Activated naive CD8-positive, alpha-beta T cell (primary cell): ENCODE data around the gene UQCRH.

Source experiments
- H3K27ac Mint-ChIP-seq: one replicate; pipeline ENCODE4 v1.8.0; 2021; ENCODE audit warnings: mixed read lengths
- H3K27me3 Mint-ChIP-seq: one replicate; pipeline ENCODE4 v1.8.0; 2021; ENCODE audit warnings: mixed read lengths
- H3K36me3 Mint-ChIP-seq: one replicate; pipeline ENCODE4 v1.8.0; 2021; ENCODE audit warnings: mixed read lengths
- H3K4me1 Mint-ChIP-seq: one replicate; pipeline ENCODE4 v1.8.0; 2021; ENCODE audit warnings: low read depth, mixed read lengths
- H3K4me3 Mint-ChIP-seq: one replicate; pipeline ENCODE4 v1.8.0; 2021; ENCODE audit warnings: mild to moderate bottlenecking, mixed read lengths
- H3K9me3 Mint-ChIP-seq: one replicate; pipeline ENCODE4 v1.8.0; 2021; ENCODE audit warnings: low read depth, mixed read lengths

The UQCRH gene

DNA sequence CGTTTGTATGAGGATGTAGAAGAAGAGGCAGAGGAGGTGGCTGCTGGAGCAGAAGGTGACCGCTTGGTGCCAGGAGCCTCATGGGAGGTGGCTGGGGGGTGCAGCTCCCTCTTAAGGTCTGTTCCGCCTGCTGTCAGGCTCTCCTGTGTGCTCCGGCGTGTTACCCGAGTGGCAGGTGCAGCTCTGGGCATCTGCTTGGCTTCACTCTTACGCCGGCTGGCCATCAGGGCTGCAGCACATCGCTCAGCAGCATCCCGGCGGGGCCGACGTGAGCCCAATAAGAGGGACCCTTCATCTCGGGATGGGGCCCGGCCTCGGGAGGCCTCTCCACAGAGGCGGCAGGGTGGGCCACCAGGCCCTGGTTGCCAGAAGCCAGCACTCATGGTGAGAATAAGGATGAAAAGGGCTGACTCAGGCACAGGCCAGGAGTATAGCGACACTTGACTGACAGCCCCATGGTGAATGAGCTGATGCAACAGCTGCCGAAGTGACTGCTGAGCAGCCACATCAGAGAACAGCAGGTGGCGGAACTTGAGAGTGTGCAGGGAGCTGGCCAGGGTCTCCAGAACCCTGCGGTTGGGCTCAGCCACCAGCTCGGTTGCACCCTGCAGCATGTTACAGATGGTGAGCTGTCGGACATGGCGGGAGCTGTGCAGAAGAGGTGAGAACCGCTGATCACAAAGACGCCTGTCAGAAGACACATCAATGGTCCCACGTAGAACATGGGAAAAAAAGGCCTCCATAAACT, 17.6 kb upstream of the UQCRH start:
- Mint-ChIP-seq H3K27ac (peak overlapping the region; percentile 51), H3K27me3 (no peaks in the 10 kb centered on the region), H3K9me3 (no peaks in the 10 kb centered on the region), H3K4me1 (peaks cover 14% of the 10 kb centered on the region), H3K36me3 (peaks cover 5% of the 10 kb centered on the region), H3K4me3 (no peak overlapping the region)

- H3K9me3 Mint-ChIP-seq, result no peaks in the 10 kb centered on the region
- no peak overlapping the region for H3K27ac Mint-ChIP-seq
- H3K27me3 Mint-ChIP-seq, result no peaks in the 10 kb centered on the region
- no peak overlapping the region for H3K4me3 Mint-ChIP-seq
- peaks cover 14% of the 10 kb centered on the region for H3K4me1 Mint-ChIP-seq
- H3K36me3 Mint-ChIP-seq, result peaks cover 3% of the 10 kb centered on the region
These were observed 14.9 kb upstream of the UQCRH start for GRCh38 chr1:46288485-46289133.

- no peak overlapping the region for H3K27ac Mint-ChIP-seq
- H3K4me1 Mint-ChIP-seq, result peaks cover 14% of the 10 kb centered on the region
- H3K9me3 Mint-ChIP-seq, result no peaks in the 10 kb centered on the region
- H3K4me3 Mint-ChIP-seq, result no peak overlapping the region
- H3K36me3 Mint-ChIP-seq, result peaks cover 3% of the 10 kb centered on the region
- no peaks in the 10 kb centered on the region for H3K27me3 Mint-ChIP-seq
These were observed 14.4 kb upstream of the UQCRH start for GRCh38 chr1:46289134-46289494.

GRCh38 chr1:46289976-46290375, 13.5 kb upstream of the UQCRH start:
- H3K36me3 Mint-ChIP-seq, result peaks cover 3% of the 10 kb centered on the region
- no peak overlapping the region for H3K4me3 Mint-ChIP-seq
- no peaks in the 10 kb centered on the region for H3K9me3 Mint-ChIP-seq
- H3K27ac Mint-ChIP-seq, result no peak overlapping the region
- H3K27me3 Mint-ChIP-seq, result no peaks in the 10 kb centered on the region
- H3K4me1 Mint-ChIP-seq, result peaks cover 14% of the 10 kb centered on the region

GRCh38 chr1:46295306-46295705, 8.2 kb upstream of the UQCRH start:
- Mint-ChIP-seq H3K27me3 (no peaks in the 10 kb centered on the region), H3K9me3 (no peaks in the 10 kb centered on the region), H3K27ac (no peak overlapping the region), H3K4me1 (peaks cover 1% of the 10 kb centered on the region), H3K4me3 (no peak overlapping the region), H3K36me3 (peaks cover 3% of the 10 kb centered on the region)

DNA sequence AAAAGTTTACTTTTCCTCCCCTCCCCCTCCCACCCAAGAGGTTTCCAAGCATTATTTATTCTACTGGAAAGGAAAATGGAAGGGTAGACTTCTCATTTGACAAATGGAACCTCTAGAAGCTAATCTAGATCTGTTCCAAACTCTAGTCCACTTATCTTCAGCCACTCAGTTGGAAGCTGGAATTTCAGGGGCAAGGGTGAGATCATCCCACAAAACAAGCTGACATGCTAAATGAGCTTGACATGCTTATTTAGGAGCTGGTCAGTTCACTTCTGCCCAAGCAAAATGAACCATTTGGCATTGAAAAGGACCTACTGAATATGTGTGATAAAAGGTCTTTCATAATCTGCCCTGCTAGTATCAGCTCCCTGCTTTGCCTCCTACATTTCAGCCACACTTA, 5.1 kb upstream of the UQCRH start:
- Mint-ChIP-seq H3K9me3 (no peaks in the 10 kb centered on the region), H3K27me3 (no peaks in the 10 kb centered on the region), H3K4me1 (peaks cover 14% of the 10 kb centered on the region), H3K27ac (no peak overlapping the region), H3K4me3 (no peak overlapping the region), H3K36me3 (peaks cover 3% of the 10 kb centered on the region)

- H3K27me3 Mint-ChIP-seq, result no peaks in the 10 kb centered on the region
- H3K36me3 Mint-ChIP-seq, result no peaks in the 10 kb centered on the region
- peaks cover 23% of the 10 kb centered on the region for H3K4me1 Mint-ChIP-seq
- peak overlapping the region; percentile 99 for H3K4me3 Mint-ChIP-seq
- H3K9me3 Mint-ChIP-seq, result no peaks in the 10 kb centered on the region
- peak overlapping the region; percentile 58 for H3K27ac Mint-ChIP-seq
These were observed 2.7 kb upstream of the UQCRH start for GRCh38 chr1:46300673-46301405.

DNA sequence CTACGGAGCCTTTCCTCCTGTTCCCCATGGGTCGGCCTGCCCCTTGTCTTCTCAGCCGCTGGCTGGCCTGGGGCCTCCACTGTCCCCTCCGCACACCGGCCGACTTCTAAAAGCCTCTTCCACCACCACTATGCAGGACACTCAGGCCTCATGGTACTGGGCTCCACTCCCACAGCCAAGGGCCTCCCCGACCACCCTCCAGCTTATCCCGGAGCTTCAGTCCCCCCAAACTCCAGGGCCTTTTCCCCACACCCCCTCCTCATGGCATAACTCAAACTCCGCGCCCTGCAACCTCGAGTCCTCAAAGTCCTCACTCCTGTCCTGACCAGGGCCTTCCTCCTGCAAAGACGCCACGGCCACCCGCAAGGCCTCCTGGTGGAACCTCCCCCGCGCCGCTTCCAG, 2.1 kb upstream of the UQCRH start:
- peaks cover 27% of the 10 kb centered on the region for H3K4me1 Mint-ChIP-seq
- H3K36me3 Mint-ChIP-seq, result no peaks in the 10 kb centered on the region

GRCh38 chr1:46301808-46302640, 1.5 kb upstream of the UQCRH start:
- no peaks in the 10 kb centered on the region for H3K9me3 Mint-ChIP-seq
- no peaks in the 10 kb centered on the region for H3K36me3 Mint-ChIP-seq

More for the DNA sequence above, 2.1 kb upstream of the UQCRH start:
- Mint-ChIP-seq H3K9me3 (no peaks in the 10 kb centered on the region), H3K27ac (peak overlapping the region; percentile 58), H3K4me3 (peak overlapping the region; percentile 99), H3K27me3 (no peaks in the 10 kb centered on the region)

DNA sequence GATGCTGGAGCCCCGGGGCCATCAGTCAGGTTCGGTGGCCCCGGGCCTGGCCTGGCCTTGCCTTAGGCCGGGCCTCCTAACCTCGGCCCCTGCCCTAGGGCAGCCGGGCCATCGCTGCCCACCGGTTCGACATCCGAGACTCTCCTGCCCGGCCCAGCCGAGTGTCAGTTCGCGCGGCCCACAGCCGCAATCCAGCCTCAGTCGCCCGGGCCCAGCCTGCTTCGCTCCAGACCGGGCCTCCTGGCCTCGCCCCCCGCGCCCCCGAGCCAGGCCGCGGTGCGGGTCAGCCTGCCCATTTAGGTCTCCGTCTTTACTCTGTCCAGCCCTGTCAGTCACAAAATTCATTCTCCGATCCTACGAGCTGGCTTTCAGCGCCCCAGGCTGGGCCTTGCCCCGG, 859 bp upstream of the UQCRH start:
- peaks cover 33% of the 10 kb centered on the region for H3K4me1 Mint-ChIP-seq
- no peaks in the 10 kb centered on the region for H3K36me3 Mint-ChIP-seq
- no peaks in the 10 kb centered on the region for H3K27me3 Mint-ChIP-seq
- H3K9me3 Mint-ChIP-seq, result no peaks in the 10 kb centered on the region
- H3K4me3 Mint-ChIP-seq, result peak overlapping the region; percentile 99
- H3K27ac Mint-ChIP-seq, result peak overlapping the region; percentile 86

More at GRCh38 chr1:46301808-46302640, 1.5 kb upstream of the UQCRH start:
- peaks cover 27% of the 10 kb centered on the region for H3K4me1 Mint-ChIP-seq
- no peaks in the 10 kb centered on the region for H3K27me3 Mint-ChIP-seq
- peak overlapping the region; percentile 86 for H3K27ac Mint-ChIP-seq
- peak overlapping the region; percentile 99 for H3K4me3 Mint-ChIP-seq

- H3K27ac Mint-ChIP-seq, result peak overlapping the region; percentile 98
- peak overlapping the region; percentile 99 for H3K4me3 Mint-ChIP-seq
- peaks cover 39% of the 10 kb centered on the region for H3K4me1 Mint-ChIP-seq
- H3K27me3 Mint-ChIP-seq, result no peaks in the 10 kb centered on the region
- no peaks in the 10 kb centered on the region for H3K36me3 Mint-ChIP-seq
- no peaks in the 10 kb centered on the region for H3K9me3 Mint-ChIP-seq
These were observed 401 bp downstream of the UQCRH start for GRCh38 chr1:46303872-46304326.

- no peaks in the 10 kb centered on the region for H3K9me3 Mint-ChIP-seq
- H3K27me3 Mint-ChIP-seq, result no peaks in the 10 kb centered on the region
- no peak overlapping the region for H3K27ac Mint-ChIP-seq
- peak overlapping the region; percentile 76 for H3K4me3 Mint-ChIP-seq
- H3K36me3 Mint-ChIP-seq, result peaks cover 3% of the 10 kb centered on the region
- peaks cover 29% of the 10 kb centered on the region for H3K4me1 Mint-ChIP-seq
These were observed 2.6 kb downstream of the UQCRH start for GRCh38 chr1:46306159-46306530.

DNA sequence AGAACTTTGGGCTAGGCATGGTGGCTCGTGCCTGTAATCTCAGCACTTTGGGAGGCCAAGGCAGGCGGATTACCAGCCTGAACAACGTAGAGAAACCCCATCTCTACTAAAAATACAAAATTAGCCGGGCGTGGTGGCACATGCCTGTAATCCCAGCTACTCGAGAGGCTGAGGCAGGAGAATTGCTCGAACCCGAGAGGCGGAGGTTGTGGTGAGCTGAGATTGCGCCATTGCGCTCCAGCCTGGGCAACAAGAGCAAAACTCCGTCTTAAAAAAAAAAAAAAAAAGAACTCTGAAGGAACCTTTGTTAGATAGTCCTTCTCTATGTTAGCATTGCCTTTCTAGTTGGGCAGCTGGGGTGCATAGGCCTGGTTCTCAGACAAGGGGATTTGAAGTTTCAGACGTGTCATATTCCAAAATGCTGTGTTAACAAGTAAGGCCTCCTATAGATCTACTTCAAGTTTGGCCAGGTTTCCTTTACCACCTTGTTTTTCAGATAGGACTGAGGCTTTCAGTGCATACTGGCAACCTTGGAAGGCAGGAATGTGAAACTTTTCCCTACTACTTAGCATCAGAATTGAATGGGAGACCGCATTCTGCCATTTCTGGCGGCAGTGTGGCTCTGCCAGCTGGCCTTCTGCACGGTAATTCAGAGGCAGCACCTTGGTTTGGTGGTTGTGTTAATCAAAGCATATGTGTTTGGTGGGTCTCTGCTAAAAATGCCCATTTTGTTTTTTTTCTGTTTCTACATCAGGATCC, 6.1 kb downstream of the UQCRH start:
- H3K27me3 Mint-ChIP-seq, result no peaks in the 10 kb centered on the region
- peaks cover 20% of the 10 kb centered on the region for H3K4me1 Mint-ChIP-seq
- no peak overlapping the region for H3K4me3 Mint-ChIP-seq
- H3K36me3 Mint-ChIP-seq, result peaks cover 7% of the 10 kb centered on the region
- H3K27ac Mint-ChIP-seq, result no peak overlapping the region
- no peaks in the 10 kb centered on the region for H3K9me3 Mint-ChIP-seq

DNA sequence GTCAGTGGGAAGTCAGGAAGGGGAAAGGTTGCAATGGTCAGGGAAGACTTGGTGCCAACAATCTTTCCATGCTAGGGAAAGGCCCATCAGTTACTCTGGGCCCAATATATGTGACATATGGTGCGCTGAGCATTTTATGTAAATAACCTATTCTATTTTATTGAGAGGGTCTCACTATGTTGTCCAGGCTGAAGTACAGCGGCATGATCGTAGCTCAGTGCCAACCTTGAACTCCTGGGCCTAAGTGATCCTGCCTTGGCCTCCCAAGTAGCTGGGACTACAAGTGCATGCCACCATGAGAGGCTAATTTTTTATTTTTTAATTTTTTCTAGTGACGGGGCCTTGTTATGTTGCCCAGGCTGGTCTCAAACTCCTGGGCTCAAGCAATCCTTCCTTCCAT, 6.8 kb downstream of the UQCRH start:
- Mint-ChIP-seq H3K9me3 (no peaks in the 10 kb centered on the region), H3K36me3 (peaks cover 9% of the 10 kb centered on the region), H3K27ac (no peak overlapping the region), H3K4me3 (no peak overlapping the region), H3K27me3 (no peaks in the 10 kb centered on the region), H3K4me1 (peaks cover 16% of the 10 kb centered on the region)
